ENCODE measurements around the gene NAALADL2.

DNA sequence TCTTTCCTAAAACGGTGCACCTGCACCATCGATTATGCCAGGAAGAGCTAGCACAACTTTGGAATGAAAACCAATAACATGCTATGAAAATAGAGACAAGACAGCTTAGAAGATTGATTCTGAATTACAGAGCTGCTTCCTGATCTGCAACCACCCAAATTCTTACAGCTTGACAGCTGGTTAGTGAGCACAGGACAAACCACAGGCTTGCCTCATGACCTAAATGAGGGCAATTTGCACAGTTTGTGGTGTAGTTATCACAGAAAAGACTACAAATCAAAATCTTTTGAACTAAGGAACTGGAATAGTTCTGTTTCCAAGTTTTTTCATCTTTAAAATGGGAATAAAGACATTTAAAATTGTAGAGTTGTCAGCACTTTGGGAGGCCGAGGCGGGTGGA, 533.5 kb downstream of the NAALADL2 start:
- no peak for TF ChIP-seq EZH2 (IDR thresholded peaks at IDR 0.05; ENCODE audit: borderline replicate concordance, low read length)
- TF ChIP-seq, protein P1, sequence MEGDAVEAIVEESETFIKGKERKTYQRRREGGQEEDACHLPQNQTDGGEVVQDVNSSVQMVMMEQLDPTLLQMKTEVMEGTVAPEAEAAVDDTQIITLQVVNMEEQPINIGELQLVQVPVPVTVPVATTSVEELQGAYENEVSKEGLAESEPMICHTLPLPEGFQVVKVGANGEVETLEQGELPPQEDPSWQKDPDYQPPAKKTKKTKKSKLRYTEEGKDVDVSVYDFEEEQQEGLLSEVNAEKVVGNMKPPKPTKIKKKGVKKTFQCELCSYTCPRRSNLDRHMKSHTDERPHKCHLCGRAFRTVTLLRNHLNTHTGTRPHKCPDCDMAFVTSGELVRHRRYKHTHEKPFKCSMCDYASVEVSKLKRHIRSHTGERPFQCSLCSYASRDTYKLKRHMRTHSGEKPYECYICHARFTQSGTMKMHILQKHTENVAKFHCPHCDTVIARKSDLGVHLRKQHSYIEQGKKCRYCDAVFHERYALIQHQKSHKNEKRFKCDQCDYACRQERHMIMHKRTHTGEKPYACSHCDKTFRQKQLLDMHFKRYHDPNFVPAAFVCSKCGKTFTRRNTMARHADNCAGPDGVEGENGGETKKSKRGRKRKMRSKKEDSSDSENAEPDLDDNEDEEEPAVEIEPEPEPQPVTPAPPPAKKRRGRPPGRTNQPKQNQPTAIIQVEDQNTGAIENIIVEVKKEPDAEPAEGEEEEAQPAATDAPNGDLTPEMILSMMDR (IDR thresholded peaks at IDR 0.05; ENCODE audit: low read length) = no peak

Measured in OCI-LY1 (cell line).